ENCODE measurements around the gene EOMES. TPM values are rescaled to one million over a fixed set of nuclear protein-coding genes. Genes with fewer than 3 reads are reported as not detected.

Gene EOMES
- total RNA-seq, 1 experiment from 2014 or later, result 0.47 TPM

- no peaks in the 10 kb centered on the region for H3K36me3 ChIP-seq (ENCODE audit: low read depth, low read length)
- H3K79me2 ChIP-seq (ENCODE audit: low read length), result no peaks in the 10 kb centered on the region
- ATAC-seq (peak; percentile 80), DNase-seq (peak; percentile 90)
- H3K4me1 ChIP-seq (ENCODE audit: insufficient read depth, low read length), result peaks cover 43% of the 10 kb centered on the region
- H2AFZ ChIP-seq (ENCODE audit: low read length), result peak overlapping the region; percentile 45
- peak overlapping the region; percentile 66 for H3K4me2 ChIP-seq (ENCODE audit: low read length)
- intact Hi-C loops (cut with micrococcal nuclease), result no loop called here
- POLR2A ChIA-PET (ENCODE audit: unreplicated experiment), result no interaction called here
- H3K4me3 ChIP-seq (ENCODE audit: low read length), result 0 out of 2 replicates have a peak overlapping the region, but pooled peaks have one; percentile 6
- no peaks in the 10 kb centered on the region for H3K27me3 ChIP-seq (ENCODE audit: low read length)
- no peaks in the 10 kb centered on the region for H3F3A ChIP-seq (ENCODE audit: low read length, unreplicated experiment)
- no peaks in the 10 kb centered on the region for H4K20me1 ChIP-seq (ENCODE audit: low read length)
- no TSS peak for BruUV-seq (replicated peaks)
- H3K9ac ChIP-seq (ENCODE audit: low read length), result peak overlapping the region; percentile 14; the same call in 1 of the 2 replicates
- CTCF ChIA-PET, result interaction anchor here (0.6 kb wide), 2 partner anchors 88 to 356 kb away, joined by 4 read pairs; no protein-coding TSS in a partner anchor
- no peak for TF ChIP-seq EZH2phosphoT487 (IDR thresholded peaks at IDR 0.05; ENCODE audit: borderline replicate concordance, low read length)
- TF ChIP-seq CTCF (conservative IDR thresholded peaks at IDR 0.05; ENCODE audit: low read depth, low read length), result no peak
- no peaks in the 10 kb centered on the region for H3K9me3 ChIP-seq (ENCODE audit: low read length)
- H3K9me2 ChIP-seq (replicated peaks; ENCODE audit: low read length), result no peaks in the 10 kb centered on the region
- peak overlapping the region; percentile 75 for H3K27ac ChIP-seq (ENCODE audit: low read length)
These were observed 44.6 kb downstream of the EOMES start for GRCh38 chr3:27677565-27677964.

GRCh38 chr3:27675287-27675686 is 46.8 kb downstream of the EOMES start:
- TF ChIP-seq EZH2 (IDR thresholded peaks at IDR 0.05; ENCODE audit: low read length, unreplicated experiment), result no peak
- no peak for TF ChIP-seq CTCF (conservative IDR thresholded peaks at IDR 0.05; ENCODE audit: low read depth, low read length)
- Histone ChIP-seq H3F3A (ENCODE audit: low read length, unreplicated experiment) (no peaks in the 10 kb centered on the region), H3K79me2 (ENCODE audit: low read length) (no peaks in the 10 kb centered on the region), H3K9ac (ENCODE audit: low read length) (no peak overlapping the region), H3K4me2 (ENCODE audit: low read length) (no peak overlapping the region), H3K9me3 (ENCODE audit: low read length) (no peaks in the 10 kb centered on the region), H4K20me1 (ENCODE audit: low read length) (no peaks in the 10 kb centered on the region), H3K9me2 (replicated peaks; ENCODE audit: low read length) (no peaks in the 10 kb centered on the region), H3K27ac (ENCODE audit: low read length) (no peak overlapping the region), H3K4me3 (ENCODE audit: low read length) (no peak overlapping the region), H2AFZ (ENCODE audit: low read length) (no peak overlapping the region), H3K27me3 (ENCODE audit: low read length) (no peaks in the 10 kb centered on the region), H3K4me1 (ENCODE audit: insufficient read depth, low read length) (peaks cover 32% of the 10 kb centered on the region), H3K36me3 (ENCODE audit: low read depth, low read length) (no peaks in the 10 kb centered on the region)
- CTCF ChIA-PET, result no interaction called here
- no TSS peak for BruUV-seq (replicated peaks)
- POLR2A ChIA-PET (ENCODE audit: unreplicated experiment), result no interaction called here
- intact Hi-C loops (cut with micrococcal nuclease), result no loop called here
- DNase-seq, result no peak
- ATAC-seq, result no peak

GRCh38 chr3:27673701-27674100 is 48.4 kb downstream of the EOMES start:
- 0 out of 2 replicates have a peak overlapping the region, but pooled peaks have one; percentile 11 for H2AFZ ChIP-seq (ENCODE audit: low read length)
- no peak overlapping the region for H3K4me3 ChIP-seq (ENCODE audit: low read length)
- no peak overlapping the region for H3K4me2 ChIP-seq (ENCODE audit: low read length)
- BruUV-seq (replicated peaks), result no TSS peak
- no peak overlapping the region for H3K27ac ChIP-seq (ENCODE audit: low read length)
- no peaks in the 10 kb centered on the region for H3K27me3 ChIP-seq (ENCODE audit: low read length)
- DNase-seq, result no peak
- peaks cover 30% of the 10 kb centered on the region for H3K4me1 ChIP-seq (ENCODE audit: insufficient read depth, low read length)
- H3K9ac ChIP-seq (ENCODE audit: low read length), result no peak overlapping the region
- no peaks in the 10 kb centered on the region for H3K36me3 ChIP-seq (ENCODE audit: low read depth, low read length)
- H3K9me2 ChIP-seq (replicated peaks; ENCODE audit: low read length), result no peaks in the 10 kb centered on the region
- no peak for TF ChIP-seq EZH2phosphoT487 (IDR thresholded peaks at IDR 0.05; ENCODE audit: borderline replicate concordance, low read length)
- TF ChIP-seq CTCF (conservative IDR thresholded peaks at IDR 0.05; ENCODE audit: low read depth, low read length), result no peak
- no peak for TF ChIP-seq EZH2 (IDR thresholded peaks at IDR 0.05; ENCODE audit: low read length, unreplicated experiment)
- CTCF ChIA-PET, result no interaction called here
- H3K79me2 ChIP-seq (ENCODE audit: low read length), result no peaks in the 10 kb centered on the region
- ATAC-seq, result no peak
- H3K9me3 ChIP-seq (ENCODE audit: low read length), result no peaks in the 10 kb centered on the region
- no peaks in the 10 kb centered on the region for H4K20me1 ChIP-seq (ENCODE audit: low read length)
- H3F3A ChIP-seq (ENCODE audit: low read length, unreplicated experiment), result no peaks in the 10 kb centered on the region
- intact Hi-C loops (cut with micrococcal nuclease), result no loop called here
- POLR2A ChIA-PET (ENCODE audit: unreplicated experiment), result no interaction called here

All from PC-3 (cell line).